COR-L47 (cell line): ENCODE data around the gene SIGLEC10.

Experiments used
- DNase-seq: peaks from one replicate; lab custom pipeline; 2025; lab: John Stamatoyannopoulos, UW

SIGLEC10 gene

DNA sequence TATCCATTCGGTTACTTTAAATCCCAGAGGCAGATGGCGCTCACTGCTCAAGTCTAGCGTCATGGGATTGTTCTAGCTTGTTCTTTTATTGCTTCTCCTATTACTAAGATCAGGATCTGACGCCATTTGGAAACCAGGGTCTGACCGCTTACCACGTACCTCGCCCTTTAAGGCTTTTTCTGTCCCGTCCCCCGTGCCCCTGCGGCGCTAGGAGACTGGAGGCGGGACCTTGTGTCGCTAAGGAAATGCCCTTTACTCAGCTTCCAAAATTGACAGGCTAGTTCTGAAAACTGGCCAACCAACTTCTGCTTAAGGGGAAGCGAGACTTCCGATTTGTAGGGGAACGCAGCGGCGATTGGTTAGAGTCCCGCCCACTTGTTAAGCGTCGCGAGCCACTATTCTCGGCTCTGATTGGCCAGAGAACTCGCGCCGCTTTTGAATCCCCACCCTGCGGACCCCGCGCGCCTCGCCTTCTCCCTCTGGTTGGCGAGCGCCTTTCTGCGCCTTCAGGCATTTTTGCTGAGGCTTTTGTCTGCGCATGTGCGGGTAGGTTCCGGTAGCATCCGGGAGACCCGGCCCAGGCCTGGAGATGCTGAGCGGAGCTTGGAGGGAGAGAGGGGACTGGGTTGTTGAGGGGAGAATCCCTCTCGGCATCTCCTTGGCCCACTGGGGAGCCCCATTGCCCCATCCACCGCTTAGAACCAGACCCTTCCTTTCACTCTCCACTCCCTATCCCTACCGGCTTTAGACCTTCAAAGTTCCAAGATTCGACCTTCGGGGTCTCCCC, 23.2 kb downstream of the SIGLEC10 start:
- DNase-seq, result peak; percentile 53

DNA sequence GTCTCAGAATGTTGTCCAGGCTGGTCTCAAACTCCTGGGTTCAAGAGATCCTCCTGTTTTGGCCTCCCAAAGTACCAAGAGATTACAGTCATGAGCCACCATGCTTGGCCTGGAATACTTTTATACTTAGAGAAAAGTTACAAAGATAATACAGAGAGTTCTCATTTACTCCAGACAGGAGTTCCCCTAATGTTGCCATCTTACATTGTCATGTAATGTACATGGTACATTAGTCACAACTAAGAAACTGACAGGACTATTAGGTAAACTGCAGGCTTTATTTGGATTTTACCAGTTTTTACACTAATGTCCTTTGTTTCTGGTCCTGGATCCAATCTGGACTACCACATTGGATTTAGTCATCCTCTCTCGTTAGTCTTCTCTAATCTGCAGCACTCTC, 24.7 kb downstream of the SIGLEC10 start:
- DNase-seq, result no peak

DNA sequence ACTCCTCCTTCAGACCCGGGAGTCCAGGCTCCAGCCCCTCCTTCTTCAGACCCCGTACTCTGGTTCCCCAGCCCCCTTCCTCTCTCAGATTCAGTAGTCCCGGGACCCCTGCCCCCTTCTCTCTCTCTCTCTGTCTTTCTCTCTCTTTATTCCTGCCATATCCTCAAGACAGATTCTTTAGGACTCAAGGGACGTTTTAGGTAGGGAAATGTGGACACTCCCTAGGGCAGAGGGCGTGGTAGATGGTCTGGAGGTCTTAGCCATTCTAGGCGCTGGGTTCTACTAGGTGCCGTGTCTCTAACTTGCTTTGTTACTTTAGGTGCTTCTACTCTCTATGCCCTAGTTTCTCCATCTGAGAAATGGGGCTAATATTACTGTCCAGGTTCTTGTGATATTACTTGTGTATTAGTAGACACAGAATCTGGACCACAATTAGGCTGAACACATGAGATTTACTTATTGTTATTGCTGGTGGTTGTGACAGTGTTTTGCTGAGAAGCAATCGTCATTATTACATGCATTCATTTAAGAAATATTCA, 26.3 kb downstream of the SIGLEC10 start:
- no peak for DNase-seq

DNA sequence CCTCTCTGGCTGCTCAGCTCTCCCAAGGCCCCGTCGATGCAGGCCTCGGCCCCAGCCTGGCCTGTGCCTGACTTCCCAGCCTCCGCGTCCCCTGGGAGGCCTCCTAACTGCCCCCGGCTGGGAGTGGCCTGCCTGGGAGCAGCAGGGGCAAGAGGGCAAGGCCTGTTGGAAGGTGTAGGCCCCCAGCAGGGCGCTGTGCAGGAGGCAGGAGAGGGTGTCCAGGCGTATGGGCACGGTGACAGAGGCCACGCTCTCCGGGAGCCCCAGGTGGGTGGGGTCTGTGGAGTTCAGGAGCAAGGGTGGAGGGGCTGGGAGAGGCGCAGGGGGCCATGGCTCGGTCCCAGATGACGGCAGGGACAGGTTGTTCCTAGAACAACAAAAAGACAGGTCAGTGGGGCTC, 28.3 kb downstream of the SIGLEC10 start:
- no peak for DNase-seq

DNA sequence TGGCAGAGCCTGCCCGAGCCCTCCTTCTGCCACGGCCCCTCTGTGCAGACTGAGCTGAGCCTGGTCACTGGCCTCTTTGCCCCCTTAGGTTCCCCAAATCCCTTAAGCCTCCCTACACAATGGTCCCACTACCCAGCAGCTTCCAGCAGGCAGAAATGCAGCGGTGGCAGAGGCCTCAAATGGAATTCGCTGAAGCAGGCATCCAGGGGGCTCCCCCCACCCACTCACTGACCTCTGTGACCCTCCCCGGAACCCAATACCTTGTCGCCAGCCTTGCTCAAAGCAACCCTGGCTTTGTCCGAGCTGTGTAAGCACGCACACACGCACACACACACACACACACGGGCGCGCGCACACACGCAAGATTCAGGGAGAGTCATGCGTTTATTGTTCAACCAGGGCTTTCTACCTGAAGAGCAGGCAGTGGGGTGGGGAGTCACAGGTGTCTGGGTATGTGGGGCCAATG, 29.5 kb downstream of the SIGLEC10 start, which contains the start of gene LIM2:
Gene LIM2 (minus strand): TSS at position 51 of the 466 bp plus-strand sequence. CDS start 531 bp downstream, outside the sequence.
- DNase-seq, result no peak

DNA sequence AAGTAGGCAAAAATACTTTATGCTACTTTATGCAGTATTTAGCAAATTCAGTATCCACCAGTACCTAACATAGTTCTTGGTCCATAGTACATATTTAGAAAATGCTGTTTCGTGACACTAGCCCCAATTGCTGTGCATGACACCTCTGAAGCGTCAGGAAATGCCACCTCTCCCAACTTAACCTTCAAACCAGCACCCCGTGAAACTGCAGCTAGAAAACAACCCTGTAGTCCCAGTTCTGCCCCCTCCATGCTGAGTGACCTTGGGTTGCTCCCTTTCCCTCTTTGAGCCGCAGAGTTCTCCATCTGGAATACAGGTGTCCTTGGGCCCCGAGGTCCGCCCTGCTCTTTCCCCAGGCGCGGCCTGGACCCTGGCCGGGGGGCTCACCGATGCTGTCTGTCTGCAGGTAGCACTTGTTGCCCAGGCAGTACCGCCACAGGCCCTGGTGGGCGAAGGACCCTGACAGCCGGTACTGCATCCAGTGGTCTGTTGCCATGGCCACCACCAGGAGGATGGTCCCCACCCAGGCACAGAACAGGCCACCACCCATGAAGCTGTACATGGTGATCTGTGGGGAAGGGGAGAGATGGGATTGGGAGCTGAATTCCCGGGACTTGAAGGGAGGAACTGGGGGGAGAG, 30.4 kb downstream of the SIGLEC10 start:
- no peak for DNase-seq

DNA sequence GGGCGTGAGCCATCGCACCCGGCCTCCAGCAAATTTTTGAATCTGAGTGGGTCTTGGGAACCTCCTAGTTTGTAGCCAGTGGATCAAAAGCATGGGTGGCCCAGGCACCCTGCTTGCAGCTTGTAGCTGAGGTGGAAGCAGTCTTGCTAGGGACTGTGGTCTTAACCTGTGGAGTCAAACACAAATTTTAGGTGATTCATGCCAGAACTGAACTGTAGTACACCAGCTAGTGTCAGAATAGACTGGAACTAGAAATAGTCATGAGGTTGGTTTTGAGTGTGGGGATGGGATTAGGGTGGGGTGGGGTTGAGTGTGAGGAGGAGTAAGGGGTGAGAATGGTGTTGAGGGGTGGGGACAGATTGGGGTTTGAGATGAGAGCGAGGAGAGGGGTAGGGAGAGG, 35.4 kb downstream of the SIGLEC10 start:
- DNase-seq, result no peak

DNA sequence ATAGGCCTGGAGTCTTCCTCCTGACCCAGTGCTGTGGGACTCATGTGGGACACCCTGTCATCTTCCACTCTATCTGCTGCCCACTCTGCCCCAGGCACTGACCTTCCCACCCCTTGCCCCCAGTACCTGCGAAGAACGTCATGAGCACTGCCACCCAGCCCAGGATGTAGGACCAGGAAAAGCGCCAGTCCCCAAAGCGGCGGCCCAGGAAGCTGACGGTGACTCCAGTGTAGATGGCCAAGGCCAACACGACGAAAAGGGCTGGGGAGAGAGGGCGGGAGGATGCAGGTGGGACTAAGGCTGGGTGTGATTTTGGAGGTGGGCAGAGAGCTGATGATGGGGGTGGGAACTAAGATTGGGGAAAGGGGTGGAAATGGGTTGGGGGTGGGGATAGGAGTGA, 37.1 kb downstream of the SIGLEC10 start:
- DNase-seq, result no peak

DNA sequence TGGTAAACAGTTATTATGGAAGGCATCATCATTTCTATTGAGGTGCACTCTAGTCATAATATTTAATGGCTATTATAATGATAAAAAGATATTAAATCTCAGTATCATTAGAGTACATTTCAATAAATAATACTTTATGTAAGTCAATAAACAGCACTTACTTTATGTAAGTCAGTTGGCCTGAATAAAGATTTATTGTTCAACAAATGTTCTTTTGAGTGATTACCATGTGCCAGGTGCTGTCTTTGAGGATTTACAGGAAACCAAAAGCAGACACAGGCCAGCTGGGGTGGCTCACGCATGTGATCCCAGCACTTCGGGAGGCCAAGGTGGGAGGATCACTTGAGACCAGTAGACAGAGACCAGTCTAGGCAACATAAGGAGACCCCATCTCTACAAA, 40.0 kb downstream of the SIGLEC10 start:
- no peak for DNase-seq

DNA sequence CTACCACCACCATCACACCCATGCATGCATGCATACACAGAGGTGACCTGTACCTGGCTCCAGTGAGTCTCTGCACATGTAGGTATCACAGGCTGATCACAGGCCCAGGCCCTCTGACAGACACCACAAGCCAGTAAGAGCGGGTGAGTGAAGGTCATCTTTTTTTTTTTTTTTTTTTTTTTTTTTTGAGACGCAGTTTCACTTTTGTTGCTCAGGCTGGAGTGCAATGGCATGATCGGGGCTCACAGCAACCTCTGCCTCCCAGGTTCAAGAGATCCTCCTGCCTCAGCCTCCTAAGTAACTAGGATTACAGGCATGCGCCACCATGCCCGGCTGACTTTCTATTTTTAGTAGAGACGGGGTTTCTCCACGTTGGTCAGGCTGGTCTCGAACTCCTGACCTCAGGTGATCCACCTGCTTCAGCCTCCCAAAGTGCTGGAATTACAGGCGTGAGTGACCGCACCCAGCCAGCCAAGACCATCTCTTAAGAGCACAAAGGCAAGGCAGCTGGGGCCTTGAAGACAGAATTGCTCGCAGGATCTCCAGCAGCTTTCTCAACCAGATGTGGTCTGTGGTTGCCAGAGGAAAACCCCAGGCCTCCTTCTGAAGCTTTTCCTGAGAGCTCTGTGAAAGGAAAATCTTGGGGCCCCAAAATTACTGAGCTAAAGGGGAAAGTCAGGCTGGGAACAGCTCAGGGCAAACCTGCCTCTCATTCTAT, 41.8 kb downstream of the SIGLEC10 start:
- DNase-seq, result no peak

DNA sequence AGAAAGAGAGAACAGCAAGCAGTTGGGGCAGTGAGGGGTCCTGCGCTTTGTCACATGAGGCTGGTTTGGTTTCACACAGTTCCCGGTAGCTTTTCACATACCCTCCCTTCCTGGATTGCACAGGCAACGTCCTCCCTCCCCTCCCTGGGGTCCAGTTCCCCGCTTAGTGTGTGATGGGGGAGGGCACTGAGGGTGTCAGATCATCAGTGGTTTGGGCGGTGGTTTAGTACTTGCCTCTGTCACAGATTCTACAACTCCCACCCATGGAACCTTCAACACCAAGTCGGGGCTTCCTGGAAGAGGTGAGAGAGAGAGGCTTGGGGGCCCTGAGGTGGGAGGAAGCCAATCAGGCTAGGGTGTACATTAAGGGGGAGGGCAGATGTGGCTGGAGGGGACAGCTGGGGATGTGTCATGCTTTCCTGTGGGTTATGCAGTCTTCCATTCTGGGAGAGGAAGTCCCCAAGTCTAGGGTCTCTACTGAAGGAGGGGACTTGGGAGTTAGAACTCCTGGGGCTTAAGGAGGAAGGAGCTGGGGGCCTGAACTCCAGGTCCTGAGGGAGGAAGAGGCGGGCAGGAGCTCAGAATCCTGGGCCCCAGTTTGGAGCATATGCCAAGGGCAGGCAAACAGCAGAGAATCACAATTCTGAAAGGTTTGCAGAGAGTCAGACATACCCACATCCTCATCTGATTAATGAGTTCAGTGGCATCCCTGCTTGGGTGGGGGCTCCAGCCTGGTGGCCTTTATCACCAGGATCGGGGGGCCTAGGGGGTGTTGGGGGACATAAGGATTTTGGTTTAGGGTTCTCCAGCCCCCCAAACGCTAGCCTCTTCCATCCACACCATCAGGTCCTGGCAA, 44.6 kb downstream of the SIGLEC10 start, which contains the start of gene NKG7:
Gene NKG7 (minus strand): TSS at position 6 of the 856 bp plus-strand sequence. CDS start 119 bp downstream, outside the sequence.
- DNase-seq, result no peak

DNA sequence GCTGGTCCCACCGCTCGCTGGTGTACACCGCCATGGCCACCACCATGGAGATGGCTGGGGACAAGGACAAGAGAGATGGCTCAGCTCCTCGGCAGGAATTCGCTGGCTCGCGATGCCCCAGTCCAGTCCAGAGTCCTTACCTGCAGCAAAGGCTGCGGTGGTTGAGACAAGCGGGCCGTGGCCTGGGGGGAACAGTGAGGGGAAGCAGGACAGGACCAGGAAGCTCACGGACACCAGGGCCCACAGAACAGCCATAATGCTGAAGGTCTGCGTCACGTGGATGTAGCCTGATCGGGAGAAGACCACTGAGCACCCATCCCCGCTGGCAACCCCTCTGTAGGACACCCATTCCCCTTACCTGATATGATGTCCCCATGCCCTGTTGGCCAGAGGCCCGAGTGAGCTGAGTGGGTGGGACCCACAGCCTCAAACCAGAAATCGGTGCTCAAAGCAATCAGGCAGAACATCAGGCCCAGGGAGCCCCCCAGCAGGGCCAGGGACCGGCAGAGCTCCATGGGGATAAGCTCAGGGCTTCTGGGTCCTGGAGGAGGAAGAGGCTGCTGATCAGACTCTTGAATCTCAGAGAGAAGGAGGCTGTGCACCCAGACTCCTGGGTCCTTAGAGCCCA, 45.3 kb downstream of the SIGLEC10 start:
- no peak for DNase-seq

DNA sequence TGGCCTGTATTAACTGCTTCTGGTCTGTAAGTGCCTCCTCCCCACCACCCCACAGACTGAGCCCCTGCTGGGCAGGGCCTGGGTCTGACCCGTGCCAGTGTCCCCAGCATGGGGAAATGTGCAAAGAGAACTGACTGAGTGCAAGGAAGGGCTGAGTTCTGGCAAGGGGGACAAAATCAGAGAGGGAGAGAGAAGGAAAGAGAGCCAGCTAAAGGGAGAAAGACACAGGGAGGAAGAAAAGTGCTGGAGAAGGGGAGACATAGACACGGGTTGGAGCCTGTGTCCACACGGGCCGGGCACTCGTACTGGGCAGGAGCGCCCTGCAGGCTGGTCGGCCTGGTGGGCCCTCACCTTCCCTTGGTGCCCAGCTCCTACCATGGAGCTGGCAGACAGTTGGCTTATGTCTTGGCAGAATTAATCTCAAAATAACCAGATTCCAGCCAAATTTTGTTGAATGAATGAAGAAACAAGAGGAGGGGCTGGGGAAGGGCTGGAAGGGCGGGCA, 46.2 kb downstream of the SIGLEC10 start:
- no peak for DNase-seq

DNA sequence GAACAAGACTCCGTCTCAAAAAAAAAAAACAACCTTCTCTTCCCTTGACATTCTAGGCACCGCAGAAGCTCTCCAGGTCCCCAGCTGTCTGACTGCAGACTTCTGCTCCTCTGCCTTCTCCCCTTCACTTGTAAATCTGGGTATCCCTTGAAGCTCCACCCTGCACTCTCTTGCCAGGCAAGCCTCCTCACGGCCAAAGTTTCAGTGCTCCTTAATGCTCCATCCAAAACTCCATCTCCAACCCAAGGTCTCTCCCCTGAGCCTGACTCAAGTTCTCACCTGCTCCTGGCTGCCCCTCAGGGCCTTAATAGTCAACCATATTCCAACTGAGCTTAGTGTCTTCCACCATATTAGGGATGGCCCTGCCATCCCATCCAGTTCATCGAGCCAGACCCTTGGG, 47.2 kb downstream of the SIGLEC10 start:
- no peak for DNase-seq

DNA sequence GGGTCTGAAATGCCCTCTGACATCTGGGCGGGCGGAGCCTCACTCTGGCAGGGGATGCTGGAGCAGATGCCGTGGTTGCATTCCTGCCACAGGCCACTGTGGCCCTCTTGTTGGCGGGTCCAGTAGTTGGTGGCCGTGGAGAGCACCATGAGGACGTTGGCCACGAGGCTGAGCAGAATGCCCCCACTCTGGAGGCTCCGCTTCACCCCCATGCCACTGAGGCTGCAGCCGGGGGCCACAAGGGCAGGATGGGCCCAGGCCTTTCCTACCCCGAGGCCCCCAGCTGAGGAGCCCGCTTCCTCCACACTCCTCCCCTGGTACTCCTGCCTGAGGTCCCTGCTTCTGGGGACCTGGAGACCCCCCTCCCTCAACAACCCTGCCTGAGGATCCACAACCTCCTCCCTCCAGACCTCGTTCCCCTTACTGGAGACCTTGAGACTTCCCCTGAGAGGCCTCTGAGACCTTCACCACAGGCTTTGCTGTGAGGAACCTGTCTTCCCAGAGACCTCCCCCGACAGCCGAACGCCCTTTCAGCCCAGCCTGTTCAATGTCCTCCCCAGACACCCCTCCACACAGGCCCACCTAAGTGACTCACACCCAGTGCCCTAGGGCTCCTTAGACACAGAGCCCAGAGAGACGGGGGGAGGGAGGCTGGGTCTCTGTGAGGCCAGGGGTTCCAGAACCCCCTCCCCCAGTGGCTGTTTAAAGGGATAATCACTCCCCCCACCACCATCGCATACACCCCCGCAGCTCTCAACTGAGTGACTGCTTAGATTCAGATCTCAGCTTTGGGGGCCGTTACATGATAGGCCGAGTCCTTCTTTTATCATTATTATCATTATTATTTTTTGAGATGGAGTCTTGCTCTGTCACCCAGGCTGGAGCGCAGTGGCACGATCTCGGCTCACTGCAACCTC, 48.8 kb downstream of the SIGLEC10 start, which contains the start of gene CLDND2:
Gene CLDND2 (minus strand): TSS at position 638 of the 917 bp plus-strand sequence. CDS start 426 bp downstream, at position 212.
- no peak for DNase-seq

DNA sequence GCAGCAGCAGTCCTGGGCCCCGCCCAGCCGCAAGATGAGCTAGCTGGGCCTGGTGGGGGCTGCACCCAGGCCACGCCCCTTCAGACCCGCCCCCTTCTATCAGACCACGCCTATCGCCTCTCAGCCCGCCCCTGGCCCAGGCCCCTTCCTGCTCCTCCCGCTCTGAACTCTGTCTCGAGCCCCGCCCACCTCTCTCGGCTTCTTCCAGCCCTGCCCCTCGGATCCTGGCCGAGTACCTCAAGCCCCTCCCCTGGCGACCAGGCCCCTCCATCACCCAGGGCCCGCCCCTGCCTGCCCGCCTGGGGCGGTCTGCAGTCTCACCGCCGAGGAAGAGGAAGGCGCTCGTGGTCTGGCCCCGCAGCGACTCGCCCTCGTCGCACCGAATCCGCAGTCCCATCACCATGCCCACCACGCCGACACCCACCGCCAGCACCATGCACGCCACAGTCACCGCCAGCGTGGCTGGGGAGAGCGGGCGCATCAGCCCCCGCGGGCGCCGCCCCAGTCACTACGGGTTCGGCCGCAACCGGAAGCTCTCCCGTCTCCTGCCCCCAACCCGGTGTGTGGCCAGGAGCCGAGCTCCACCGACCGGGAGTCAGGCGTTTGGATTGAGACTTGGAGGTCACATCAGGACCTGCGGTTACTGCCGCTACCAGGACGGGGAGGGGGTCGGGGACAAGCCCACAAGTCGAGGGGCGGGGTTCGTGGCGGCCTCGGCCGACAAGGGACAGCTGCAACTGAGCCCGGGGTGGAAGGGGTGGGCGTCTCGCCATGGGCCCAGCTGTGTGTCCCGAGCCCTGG, 49.7 kb downstream of the SIGLEC10 start:
- no peak for DNase-seq

DNA sequence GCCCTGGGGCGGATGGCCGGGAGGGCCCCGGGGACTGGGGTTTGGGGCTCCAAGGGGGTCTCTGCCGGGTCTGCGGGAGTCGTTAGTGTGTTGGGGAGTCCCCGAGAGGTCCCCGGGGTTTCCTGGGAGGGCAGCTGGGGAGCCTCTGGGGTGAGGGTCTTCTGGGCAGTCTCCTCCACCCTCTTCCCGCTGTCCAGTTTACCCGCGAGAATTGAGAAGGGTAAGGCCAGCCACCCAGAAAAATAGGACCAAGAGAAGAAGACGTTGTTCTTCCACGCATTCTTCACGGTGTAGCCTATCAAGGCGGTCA, 50.2 kb downstream of the SIGLEC10 start:
- no peak for DNase-seq

DNA sequence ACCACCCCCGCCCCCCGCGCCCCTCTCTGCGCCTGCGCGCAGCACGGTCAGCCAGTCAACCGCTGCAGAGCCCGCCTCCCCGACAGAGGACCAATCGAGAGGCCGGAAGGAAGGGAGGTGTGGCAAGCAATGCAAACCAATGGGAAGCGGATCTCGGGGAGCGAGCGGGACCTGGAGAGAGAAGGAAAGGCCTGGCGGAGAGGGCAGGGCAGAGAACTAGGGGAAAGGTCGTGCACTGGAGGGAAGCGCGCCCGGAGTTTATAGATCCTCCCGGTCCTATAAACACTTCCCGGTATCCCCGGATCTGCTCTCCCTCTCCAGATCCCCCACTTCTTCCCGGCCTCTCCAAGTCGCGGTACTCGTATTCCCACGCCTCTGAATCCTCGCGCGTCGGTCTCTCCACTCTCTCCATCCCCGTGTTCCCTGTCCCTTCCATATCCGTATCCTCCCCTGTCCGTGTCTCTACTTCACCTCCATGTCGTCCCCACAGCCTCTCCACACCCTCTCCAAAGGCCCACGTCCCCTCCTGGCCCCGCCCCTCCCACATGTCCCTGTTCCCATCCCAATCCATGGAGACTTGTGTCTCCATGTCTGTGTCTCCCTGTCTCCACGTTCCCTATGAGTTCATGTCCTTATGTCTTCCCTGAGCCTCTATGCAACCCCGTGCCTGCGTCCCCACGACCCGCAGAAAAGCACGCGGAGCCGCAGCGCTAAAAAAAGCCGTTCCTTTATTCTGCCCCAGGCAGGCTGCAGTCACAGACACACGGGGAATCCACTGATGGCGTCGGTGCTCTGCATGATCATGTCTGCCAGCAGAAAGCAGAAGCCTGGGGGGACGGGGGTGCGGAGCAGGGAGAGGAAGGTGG, 50.8 kb downstream of the SIGLEC10 start:
- DNase-seq, result peak; percentile 18
